Endothelial cell of umbilical vein (primary cell): ENCODE results near the gene LTK. TPM values are rescaled to one million over a fixed set of nuclear protein-coding genes. Genes with fewer than 3 reads are reported as not detected.
"Not testable (repeated sequence)": the region's sequence is repeated elsewhere in the genome, so short reads cannot be mapped to it uniquely, and the experiment has no call there.

ENCODE experiments used
- BruUV-seq: library from RNA; stranded (reverse); fragments of 400-500 nt; replicated peaks from 2 replicates; lab custom pipeline; 2021; lab: Mats Ljungman, UMichigan
- CTCF ChIA-PET: fragments of 300-600, 350-600 bp; sonication (Branson Sonifier 250); formaldehyde crosslinking; loops from one replicate; lab custom pipeline; 2021; ENCODE audit warnings: antibody characterized with exemption, inconsistent platforms; lab: Charles Lee
- POLR2A ChIA-PET: fragments of 300-600, 350-600 bp; sonication (Branson Sonifier 250); formaldehyde crosslinking; loops from one replicate; lab custom pipeline; 2021; ENCODE audit warnings: antibody characterized with exemption, inconsistent platforms; lab: Charles Lee
- DNase-seq: peaks from one replicate; pipeline ENCODE4 v3.0.0-alpha.2; 2011; ENCODE audit warnings: low read depth, low spot score
- FAIRE-seq: peaks from 2 replicates; lab custom pipeline; 2011; peaks lifted over from hg19 to GRCh38; lab: Jason Lieb, UNC
- H2AFZ ChIP-seq: 2 replicates; pipeline ENCODE4 v1.6.0; 2012; ENCODE audit warnings: low read depth, low read length, control low read depth, inconsistent platforms
- H3K27ac ChIP-seq: 2 replicates; pipeline ENCODE4 v1.5.1; 2011; ENCODE audit warnings: low read depth, mild to moderate bottlenecking, control low read depth, low read length, moderate library complexity; ENCODE audit not compliant: insufficient read depth
- H3K27me3 ChIP-seq, 2 experiments: 2 replicates each; pipeline versions ENCODE4 v1.6.0 to v1.6.1; 2011; ENCODE audit warnings: low read length in 2 of 2, mixed read lengths in 1 of 2; ENCODE audit not compliant: control insufficient read depth in 2 of 2, insufficient read depth in 2 of 2
- H3K36me3 ChIP-seq, 2 experiments: 2 replicates in 1 of 2; 3 replicates in 1 of 2; pipeline ENCODE4 v1.5.1; 2011; ENCODE audit warnings: low read length in 2 of 2, mild to moderate bottlenecking in 1 of 2, moderate library complexity in 1 of 2; ENCODE audit not compliant: control insufficient read depth in 2 of 2, insufficient read depth in 2 of 2; ENCODE audit errors: extremely low read depth in 1 of 2
- H3K4me1 ChIP-seq: 3 replicates; pipeline ENCODE4 v1.5.1; 2011; ENCODE audit warnings: mild to moderate bottlenecking, low read length; ENCODE audit not compliant: control insufficient read depth, insufficient read depth; ENCODE audit errors: extremely low read depth
- H3K4me2 ChIP-seq: 2 replicates; pipeline ENCODE4 v1.6.1; 2011; ENCODE audit warnings: low read length, control low read depth, mixed read lengths; ENCODE audit not compliant: insufficient read depth
- H3K4me3 ChIP-seq, 3 experiments: fragments of 200-600 bp in 1 of 3; sonication (generic), shearing (Covaris generic) in 1 of 3; replicated peaks in 1 of 3; 2 replicates each; pipeline ENCODE4 v1.5.1; 2011 to 2016; ENCODE audit warnings: control low read depth in 3 of 3, low read length in 3 of 3, mild to moderate bottlenecking in 2 of 3, inconsistent platforms in 1 of 3, low read depth in 1 of 3, moderate library complexity in 1 of 3; ENCODE audit not compliant: insufficient read depth in 1 of 3
- H3K79me2 ChIP-seq: 2 replicates; pipeline ENCODE4 v1.6.0; 2012; ENCODE audit warnings: low read length, inconsistent platforms; ENCODE audit not compliant: control insufficient read depth, insufficient read depth
- H3K9ac ChIP-seq: replicated peaks from 2 replicates; pipeline ENCODE3; 2011; ENCODE audit warnings: low read length, control low read depth; ENCODE audit not compliant: insufficient read depth; ENCODE audit errors: extremely low read depth
- H3K9me1 ChIP-seq: replicated peaks from 3 replicates; pipeline ENCODE4 v1.6.0; 2011; ENCODE audit warnings: mild to moderate bottlenecking, low read length; ENCODE audit not compliant: control insufficient read depth, insufficient read depth; ENCODE audit errors: extremely low read depth
- H3K9me3 ChIP-seq: replicated peaks from 2 replicates; pipeline ENCODE4 v1.5.1; 2012; ENCODE audit warnings: low read length, inconsistent platforms; ENCODE audit not compliant: control insufficient read depth, insufficient read depth
- H4K20me1 ChIP-seq: replicated peaks from 2 replicates; pipeline ENCODE3; 2011; ENCODE audit warnings: mild to moderate bottlenecking, low read length; ENCODE audit not compliant: control insufficient read depth, insufficient read depth; ENCODE audit errors: extremely low read depth
- EZH2 ChIP-seq: IDR thresholded peaks from 2 replicates; pipeline ENCODE4 v1.6.1; 2012; ENCODE audit warnings: borderline replicate concordance, low read depth, mild to moderate bottlenecking, moderate library complexity, low read length, inconsistent platforms; ENCODE audit not compliant: severe bottlenecking
- FOS ChIP-seq: IDR thresholded peaks from 2 replicates; pipeline ENCODE4 v1.6.1; 2011; ENCODE audit warnings: mild to moderate bottlenecking, low read length, moderate library complexity, borderline replicate concordance; ENCODE audit not compliant: insufficient read depth
- GATA2 ChIP-seq: IDR thresholded peaks from 2 replicates; pipeline ENCODE4 v1.7.0; 2011; ENCODE audit warnings: low read depth, mild to moderate bottlenecking, moderate library complexity, mixed read lengths, low read length; ENCODE audit not compliant: insufficient read length, insufficient read depth
- JUN ChIP-seq: IDR thresholded peaks from 2 replicates; pipeline ENCODE4 v1.6.1; 2011; ENCODE audit warnings: borderline replicate concordance, low read depth; ENCODE audit not compliant: insufficient read length, insufficient read depth
- MYC ChIP-seq: IDR thresholded peaks from one replicate; pipeline ENCODE4 v1.6.1; 2011; ENCODE audit warnings: mild to moderate bottlenecking, low read depth, low read length
- POLR2A ChIP-seq: IDR thresholded peaks from 2 replicates; pipeline ENCODE4 v1.6.1; 2012; ENCODE audit warnings: low read depth, mild to moderate bottlenecking, control low read depth, low read length
- POLR2AphosphoS5 ChIP-seq: IDR thresholded peaks from 2 replicates; pipeline ENCODE4 v1.6.1; 2012; ENCODE audit warnings: low read depth, mild to moderate bottlenecking, control low read depth, low read length, moderate library complexity; ENCODE audit not compliant: insufficient read depth
- dilution Hi-C: fragments of 300-500 bp; cut with MboI; formaldehyde crosslinking; loops from one replicate; pipeline ENCODE4 v1.15.0; 2019; ENCODE audit warnings: low sequenced_read_pairs; ENCODE audit not compliant: extremely low pct_ligation_motif_present
- intact Hi-C: fragments of 100-400 bp; cut with micrococcal nuclease; formaldehyde crosslinking; loops from one replicate; pipeline ENCODE4 v1.10.0; 2022
- polyA plus RNA-seq, 4 experiments: library from polyadenylated mRNA; depleted of rRNA in 3 of 4; stranded (reverse) in 3 of 4; unstranded in 1 of 4; fragments of >200 nt; gene quantifications; 2 replicates each; pipeline versions ENCODE4 v1.2.1 to v1.2.3, GENCODE V29; 2011 to 2012; ENCODE audit warnings: missing spikeins in 1 of 4
- total RNA-seq: library from RNA; stranded (reverse); gene quantifications from 2 replicates; pipeline ENCODE4 v1.2.3, GENCODE V29; 2021
- TF ChIP-seq, protein P1 (sequence below): IDR thresholded peaks from 2 replicates; pipeline ENCODE4 v1.6.1; 2011; ENCODE audit not compliant: insufficient read depth, insufficient read length
- TF ChIP-seq, protein P2 (sequence below), 2 donors: IDR thresholded peaks; 1 replicate in 1 of 2; 2 replicates in 1 of 2; pipeline ENCODE4 v1.5.1; 2011; ENCODE audit warnings: low read length in 2 of 2, mild to moderate bottlenecking in 2 of 2, moderate library complexity in 2 of 2, control low read depth in 1 of 2, inconsistent platforms in 1 of 2, low read depth in 1 of 2; ENCODE audit not compliant: insufficient read depth in 1 of 2; ENCODE audit errors: extremely low read depth in 1 of 2

LTK gene
- total and polyA plus RNA-seq, 2 donors (not counting 3 experiments of a cell fraction or from before 2014, with no cell fraction given) = 0.15 to 0.17 TPM

DNA sequence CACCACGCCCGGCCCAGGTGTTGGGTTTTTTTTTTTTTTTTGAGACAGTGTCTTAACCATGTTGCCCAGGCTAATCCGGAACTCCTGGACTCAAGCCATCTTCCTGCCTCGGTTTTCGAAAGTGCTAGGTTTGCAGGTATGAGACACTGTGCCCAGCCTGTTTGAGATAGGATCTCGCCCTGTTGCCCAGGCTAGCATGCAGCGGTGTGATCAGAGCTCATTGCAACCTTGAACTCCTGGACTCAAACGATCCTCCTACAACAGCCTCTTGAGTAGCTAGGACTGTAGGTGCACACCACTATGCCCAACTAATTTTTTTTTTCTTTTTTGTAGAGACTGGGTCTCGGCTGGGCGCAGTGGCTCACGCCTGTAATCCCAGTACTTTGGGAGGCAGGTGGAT, 40.2 kb downstream of the LTK start:
- FAIRE-seq (no peak), DNase-seq (no peak)
- no peaks in the 10 kb centered on the region for H3K9me3 ChIP-seq
- no peaks in the 10 kb centered on the region for H3K27me3 ChIP-seq
- no peak overlapping the region for H2AFZ ChIP-seq
- H3K9me1 ChIP-seq = no peaks in the 10 kb centered on the region
- intact Hi-C loops (no loop called here), dilution Hi-C loops (no loop called here)
- H4K20me1 ChIP-seq = no peaks in the 10 kb centered on the region
- ChIA-PET POLR2A (no interaction called here), CTCF (interaction anchor here (1.1 kb wide), 1 partner anchor 8 kb away, joined by 6 read pairs; no protein-coding TSS in a partner anchor)
- no peaks in the 10 kb centered on the region for H3K4me1 ChIP-seq
- H3K4me2 ChIP-seq = no peak overlapping the region
- H3K9ac ChIP-seq = no peak overlapping the region
- TF ChIP-seq POLR2A = no peak
- TF ChIP-seq POLR2AphosphoS5 = no peak
- no peak for TF ChIP-seq MYC
- TF ChIP-seq JUN = no peak
- TF ChIP-seq EZH2 = no peak
- TF ChIP-seq, protein P1, sequence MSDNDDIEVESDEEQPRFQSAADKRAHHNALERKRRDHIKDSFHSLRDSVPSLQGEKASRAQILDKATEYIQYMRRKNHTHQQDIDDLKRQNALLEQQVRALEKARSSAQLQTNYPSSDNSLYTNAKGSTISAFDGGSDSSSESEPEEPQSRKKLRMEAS = no peak
- TF ChIP-seq GATA2 = no peak
- TF ChIP-seq, protein P2, sequence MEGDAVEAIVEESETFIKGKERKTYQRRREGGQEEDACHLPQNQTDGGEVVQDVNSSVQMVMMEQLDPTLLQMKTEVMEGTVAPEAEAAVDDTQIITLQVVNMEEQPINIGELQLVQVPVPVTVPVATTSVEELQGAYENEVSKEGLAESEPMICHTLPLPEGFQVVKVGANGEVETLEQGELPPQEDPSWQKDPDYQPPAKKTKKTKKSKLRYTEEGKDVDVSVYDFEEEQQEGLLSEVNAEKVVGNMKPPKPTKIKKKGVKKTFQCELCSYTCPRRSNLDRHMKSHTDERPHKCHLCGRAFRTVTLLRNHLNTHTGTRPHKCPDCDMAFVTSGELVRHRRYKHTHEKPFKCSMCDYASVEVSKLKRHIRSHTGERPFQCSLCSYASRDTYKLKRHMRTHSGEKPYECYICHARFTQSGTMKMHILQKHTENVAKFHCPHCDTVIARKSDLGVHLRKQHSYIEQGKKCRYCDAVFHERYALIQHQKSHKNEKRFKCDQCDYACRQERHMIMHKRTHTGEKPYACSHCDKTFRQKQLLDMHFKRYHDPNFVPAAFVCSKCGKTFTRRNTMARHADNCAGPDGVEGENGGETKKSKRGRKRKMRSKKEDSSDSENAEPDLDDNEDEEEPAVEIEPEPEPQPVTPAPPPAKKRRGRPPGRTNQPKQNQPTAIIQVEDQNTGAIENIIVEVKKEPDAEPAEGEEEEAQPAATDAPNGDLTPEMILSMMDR (IDR thresholded peaks at IDR 0.05; ENCODE audit: extremely low read depth in 1 of 2, insufficient read depth in 1 of 2, low read depth in 1 of 2, low read length in 2 of 2) = no peak
- no peak for TF ChIP-seq FOS
- peaks cover 31 to 34% of the 10 kb centered on the region in 2 experiments for H3K36me3 ChIP-seq
- no TSS peak for BruUV-seq
- H3K4me3 ChIP-seq = no peak overlapping the region
- no peaks in the 10 kb centered on the region for H3K79me2 ChIP-seq
- H3K27ac ChIP-seq = no peak overlapping the region

DNA sequence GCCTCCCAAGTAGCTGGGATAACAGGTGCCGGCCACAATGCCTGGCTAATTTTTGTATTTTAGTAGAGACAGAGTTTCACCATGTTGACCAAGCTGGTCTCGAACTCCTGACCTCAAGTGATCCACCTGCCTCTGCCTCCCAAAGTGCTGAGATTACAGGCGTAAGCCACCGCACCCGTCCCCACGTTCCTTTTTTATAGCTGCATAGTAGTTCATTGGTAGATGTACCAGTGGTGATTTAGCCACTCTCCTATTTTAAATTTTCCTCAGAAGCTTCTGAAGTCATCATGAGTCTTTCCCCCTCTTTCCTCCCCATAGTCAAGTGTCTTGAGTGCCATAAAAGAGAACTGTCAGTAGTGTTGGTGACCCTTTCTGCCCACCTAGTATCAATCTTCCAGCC, 44.0 kb downstream of the LTK start:
- intact Hi-C loops = loop anchor here (5.0 to 10.0 kb wide), 3 partner anchors 88 to 303 kb away; partner anchors contain the start of genes MAPKBP1 and TYRO3
- H3K4me3 ChIP-seq, H2AFZ ChIP-seq, H3K4me2 ChIP-seq, FAIRE-seq, H3K4me1 ChIP-seq, H3K9me1 ChIP-seq, dilution Hi-C loops, DNase-seq, H3K27me3 ChIP-seq, H3K79me2 ChIP-seq, POLR2A ChIA-PET, H4K20me1 ChIP-seq, BruUV-seq, H3K9me3 ChIP-seq, H3K9ac ChIP-seq, H3K27ac ChIP-seq: not testable (repeated sequence)
- CTCF ChIA-PET = interaction anchor here (0.8 kb wide), 1 partner anchor 47 kb away, joined by 3 read pairs; no protein-coding TSS in a partner anchor
- peaks cover 11 to 25% of the 10 kb centered on the region in 2 experiments for H3K36me3 ChIP-seq
